Epithelial cell of prostate (primary cell): ENCODE results near the gene HLA-DOB.
"Not testable (repeated sequence)": the region's sequence is repeated elsewhere in the genome, so short reads cannot be mapped to it uniquely, and the experiment has no call there.

Source experiments
- DNase-seq: peaks from one replicate; pipeline ENCODE4 v3.0.0-alpha.2; 2011; ENCODE audit warnings: low read depth, low spot score
- H3K27ac ChIP-seq: fragments of 450-650 bp; 2 replicates; pipeline ENCODE4 v1.5.1; 2017; ENCODE audit warnings: mild to moderate bottlenecking

Gene HLA-DOB

GRCh38 chr6:32815996-32816395, 806 bp downstream of the HLA-DOB start:
- H3K27ac ChIP-seq, result peak overlapping the region; percentile 80
- no peak for DNase-seq

- DNase-seq, result no peak
- no peak overlapping the region for H3K27ac ChIP-seq
Observed at GRCh38 chr6:32815115-32815514, 1.7 kb downstream of the HLA-DOB start.

- H3K27ac ChIP-seq, result peak overlapping the region; percentile 44
- peak; percentile 43 for DNase-seq
Observed at GRCh38 chr6:32814145-32814544, 2.7 kb downstream of the HLA-DOB start.

GRCh38 chr6:32809171-32809570, 7.6 kb downstream of the HLA-DOB start:
- DNase-seq, result no peak

GRCh38 chr6:32807020-32807580, 9.7 kb downstream of the HLA-DOB start:
- no peak overlapping the region for H3K27ac ChIP-seq
- no peak for DNase-seq

More at GRCh38 chr6:32809171-32809570, 7.6 kb downstream of the HLA-DOB start:
- H3K27ac ChIP-seq, result no peak overlapping the region

GRCh38 chr6:32805404-32805803, 11.4 kb downstream of the HLA-DOB start:
- DNase-seq, result not testable (repeated sequence)

GRCh38 chr6:32803416-32803815, 13.4 kb downstream of the HLA-DOB start:
- DNase-seq, result no peak
- no peak overlapping the region for H3K27ac ChIP-seq

More at GRCh38 chr6:32805404-32805803, 11.4 kb downstream of the HLA-DOB start:
- not testable (repeated sequence) for H3K27ac ChIP-seq

- no peak for DNase-seq
- H3K27ac ChIP-seq, result no peak overlapping the region
Observed at GRCh38 chr6:32799740-32800139, 17.1 kb downstream of the HLA-DOB start.

- no peak for DNase-seq
- H3K27ac ChIP-seq, result no peak overlapping the region
Observed at GRCh38 chr6:32799168-32799567, 17.6 kb downstream of the HLA-DOB start.

GRCh38 chr6:32796848-32797776, 19.7 kb downstream of the HLA-DOB start:
- DNase-seq, result no peak
- no peak overlapping the region for H3K27ac ChIP-seq

- H3K27ac ChIP-seq, result no peak overlapping the region
- DNase-seq, result no peak
Observed at GRCh38 chr6:32794510-32794909, 22.3 kb downstream of the HLA-DOB start.

- no peak overlapping the region for H3K27ac ChIP-seq
- DNase-seq, result no peak
Observed at GRCh38 chr6:32792901-32793435, 23.8 kb downstream of the HLA-DOB start.

- DNase-seq, result no peak
Observed at GRCh38 chr6:32790306-32790705, 26.5 kb downstream of the HLA-DOB start.

GRCh38 chr6:32785781-32786533, 30.8 kb downstream of the HLA-DOB start:
- DNase-seq, result no peak
- no peak overlapping the region for H3K27ac ChIP-seq

More at GRCh38 chr6:32790306-32790705, 26.5 kb downstream of the HLA-DOB start:
- peak overlapping the region; percentile 5 for H3K27ac ChIP-seq

GRCh38 chr6:32782923-32783322, 33.9 kb downstream of the HLA-DOB start:
- H3K27ac ChIP-seq, DNase-seq: not testable (repeated sequence)

- H3K27ac ChIP-seq, result no peak overlapping the region
- DNase-seq, result no peak
Observed at GRCh38 chr6:32779036-32779435, 37.8 kb downstream of the HLA-DOB start.

- DNase-seq, result no peak
- no peak overlapping the region for H3K27ac ChIP-seq
Observed at GRCh38 chr6:32775071-32775470, 41.7 kb downstream of the HLA-DOB start.

GRCh38 chr6:32774426-32774825, 42.4 kb downstream of the HLA-DOB start:
- DNase-seq, result no peak
- H3K27ac ChIP-seq, result no peak overlapping the region

- H3K27ac ChIP-seq, result no peak overlapping the region
- no peak for DNase-seq
Observed at GRCh38 chr6:32772656-32773055, 44.1 kb downstream of the HLA-DOB start.

GRCh38 chr6:32764048-32764447, 52.8 kb downstream of the HLA-DOB start:
- no peak overlapping the region for H3K27ac ChIP-seq
- DNase-seq, result no peak
